GM12878 (cell line): ENCODE data around the gene IL22. TPM values are rescaled to one million over a fixed set of nuclear protein-coding genes. Genes with fewer than 3 reads are reported as not detected.

ENCODE experiments used
- ATAC-seq: fragments of 200-7000 bp; cut with Tn5 transposase; 3 replicates; pipeline ENCODE4 v1.9.1; 2020; ENCODE audit warnings: mild to moderate bottlenecking, moderate library complexity
- BruUV-seq: library from RNA; stranded (reverse); fragments of 400-500 nt; replicated peaks from 2 replicates; lab custom pipeline; 2021; lab: Mats Ljungman, UMichigan
- CTCF ChIA-PET: fragments of 300-600 bp; sonication (Branson Sonifier 250); formaldehyde crosslinking; extraction: SDS; loops from one replicate; lab custom pipeline; 2021; ENCODE audit warnings: inconsistent platforms; lab: Yijun Ruan, JAX
- POLR2A ChIA-PET: fragments of 350-600 bp; formaldehyde crosslinking; extraction: SDS; loops from one replicate; lab custom pipeline; 2021; ENCODE audit warnings: inconsistent platforms; lab: Charles Lee
- RAD21 ChIA-PET: fragments of 300-600 bp; sonication (Branson Sonifier 250); formaldehyde crosslinking; loops from one replicate; lab custom pipeline; 2023; ENCODE audit warnings: antibody characterized with exemption; ENCODE audit not compliant: unreplicated experiment; lab: Charles Lee
- SMC1A ChIA-PET: fragments of 300-600 bp; sonication (Branson Sonifier 250); formaldehyde crosslinking; loops from one replicate; lab custom pipeline; 2023; ENCODE audit not compliant: unreplicated experiment, uncharacterized antibody; lab: Charles Lee
- DNase-seq: peaks from one replicate; pipeline ENCODE4 v3.0.0-alpha.2; 2011; ENCODE audit warnings: low read depth, low spot score
- FAIRE-seq: peaks from 3 replicates; lab custom pipeline; 2011; peaks lifted over from hg19 to GRCh38; lab: Jason Lieb, UNC
- H2AFZ ChIP-seq: 2 replicates; pipeline ENCODE4 v1.6.0; 2011; ENCODE audit warnings: low read depth, low read length, control low read depth; ENCODE audit not compliant: control insufficient read depth
- H3K27ac ChIP-seq: 2 replicates; pipeline ENCODE4 v1.5.1; 2011; ENCODE audit warnings: control low read depth; ENCODE audit not compliant: control insufficient read depth, insufficient read depth
- H3K27me3 ChIP-seq, 2 experiments: replicated peaks in 1 of 2; 2 replicates each; pipeline versions ENCODE4 v1.6.0 to v1.6.1; 2011; ENCODE audit warnings: low read length in 1 of 2; ENCODE audit not compliant: control insufficient read depth in 2 of 2, insufficient read depth in 2 of 2
- H3K36me3 ChIP-seq, 2 experiments: 2 replicates each; pipeline ENCODE4 v1.5.1; 2011; ENCODE audit warnings: low read length in 1 of 2; ENCODE audit not compliant: control insufficient read depth in 2 of 2, insufficient read depth in 2 of 2
- H3K4me1 ChIP-seq: 2 replicates; pipeline ENCODE4 v1.6.1; 2011; ENCODE audit warnings: mild to moderate bottlenecking, low read length, moderate library complexity, mixed read lengths; ENCODE audit not compliant: control insufficient read depth, insufficient read depth
- H3K4me2 ChIP-seq: 2 replicates; pipeline ENCODE4 v1.6.0; 2011; ENCODE audit warnings: control low read depth; ENCODE audit not compliant: control insufficient read depth, insufficient read depth
- H3K4me3 ChIP-seq: fragments of 200-600 bp; sonication (generic); 2 replicates; pipeline ENCODE4 v1.5.1; 2016
- H3K79me2 ChIP-seq: 2 replicates; pipeline ENCODE4 v1.6.0; 2011; ENCODE audit warnings: low read length; ENCODE audit not compliant: control insufficient read depth, insufficient read depth
- H3K9ac ChIP-seq: 2 replicates; pipeline ENCODE4 v1.8.0; 2011; ENCODE audit warnings: low read length, control low read depth, mixed read lengths; ENCODE audit not compliant: control insufficient read depth, insufficient read depth
- H3K9me3 ChIP-seq: replicated peaks from 3 replicates; pipeline ENCODE4 v1.5.1; 2011; ENCODE audit warnings: mild to moderate bottlenecking, low read length; ENCODE audit not compliant: control insufficient read depth, insufficient read depth
- H4K20me1 ChIP-seq: 2 replicates; pipeline ENCODE4 v1.6.0; 2011; ENCODE audit not compliant: control insufficient read depth, insufficient read depth
- GATAD2B ChIP-seq: fragments of 450-650 bp; conservative IDR thresholded peaks from 2 replicates; pipeline ENCODE4 v1.6.1; 2017; ENCODE audit warnings: low read depth, mild to moderate bottlenecking, moderate library complexity
- JUND ChIP-seq: IDR thresholded peaks from 2 replicates; pipeline ENCODE4 v1.6.1; 2012; ENCODE audit warnings: low read depth, mild to moderate bottlenecking, low read length, improper control_type of control experiment, moderate library complexity
- POLR2AphosphoS5 ChIP-seq: IDR thresholded peaks from 2 replicates; pipeline ENCODE4 v1.6.1; 2011; ENCODE audit warnings: mild to moderate bottlenecking, low read length, inconsistent platforms
- SMARCA5 ChIP-seq: fragments of 450-650 bp; IDR thresholded peaks from 2 replicates; pipeline ENCODE4 v1.6.1; 2017; ENCODE audit warnings: mild to moderate bottlenecking
- SPI1 ChIP-seq: IDR thresholded peaks from 2 replicates; pipeline ENCODE4 v1.6.1; 2011; ENCODE audit warnings: low read depth, mild to moderate bottlenecking, low read length, moderate library complexity, borderline replicate concordance; ENCODE audit not compliant: insufficient read depth
- USF1 ChIP-seq: IDR thresholded peaks from 2 replicates; pipeline ENCODE4 v1.6.1; 2011; ENCODE audit warnings: borderline replicate concordance, low read depth, mild to moderate bottlenecking, moderate library complexity, mixed read lengths, low read length; ENCODE audit not compliant: insufficient read depth; ENCODE audit errors: extremely low read length
- ZNF217 ChIP-seq: fragments of 450-650 bp; IDR thresholded peaks from 2 replicates; pipeline ENCODE4 v1.6.1; 2017; ENCODE audit warnings: antibody characterized with exemption, mild to moderate bottlenecking
- WGBS: methylation state at CpG from one replicate; pipeline ENCODE4 v1.1.6; 2016; ENCODE audit warnings: low lambda C conversion rate; ENCODE audit not compliant: insufficient replicate concordance, insufficient coverage; ENCODE audit errors: missing lambda C conversion rate; 5-methylcytosine and 5-hydroxymethylcytosine counted together
- in situ Hi-C: fragments of 300-500 bp; cut with MboI; formaldehyde crosslinking; loops from 9 replicates; pipeline ENCODE4 v1.14.3; 2018; ENCODE audit warnings: mixed read lengths
- intact Hi-C: fragments of 100-400 bp; cut with micrococcal nuclease; formaldehyde crosslinking; loops from one replicate; pipeline ENCODE4 v1.14.2; 2022; ENCODE audit not compliant: unreplicated experiment
- polyA plus RNA-seq, 11 experiments: library from polyadenylated mRNA; depleted of rRNA in 4 of 11; unstranded in 6 of 11; stranded (reverse) in 5 of 11; fragments of >200 nt; fragmentation: Nextera tagmentation in 4 of 11; fragmentation: Illumina TruSeq in 1 of 11; extraction: Ambion mirVana in 4 of 11; extraction: Trizol in 1 of 11; gene quantifications; 1 replicate in 1 of 11; 2 replicates in 10 of 11; pipeline versions ENCODE4 v1.2.1 to v1.2.3, GENCODE V29; 2011 to 2016; ENCODE audit warnings: inconsistent platforms in 2 of 11, missing spikeins in 2 of 11, low read depth in 1 of 11
- total RNA-seq, 4 experiments: library from RNA; depleted of rRNA in 3 of 4; stranded (reverse); fragments of >200 nt in 3 of 4; fragmentation: Illumina TruSeq in 1 of 4; extraction: Trizol in 1 of 4; gene quantifications; 2 replicates each; pipeline versions ENCODE4 v1.2.1 to v1.2.3, GENCODE V29; 2013 to 2021
- TF ChIP-seq, protein P1 (sequence below): fragments of 450-650 bp; conservative IDR thresholded peaks from 2 replicates; pipeline ENCODE4 v1.6.1; 2017; ENCODE audit warnings: mild to moderate bottlenecking, moderate library complexity
- TF ChIP-seq, protein P2 (sequence below): fragments of 450-650 bp; IDR thresholded peaks from 2 replicates; pipeline ENCODE4 v1.6.1; 2016; ENCODE audit warnings: mild to moderate bottlenecking

IL22 gene
- total and polyA plus RNA-seq, 10 of the 15 experiments (the other 5 are each of a cell fraction or from before 2014, with no cell fraction given): not detected

DNA sequence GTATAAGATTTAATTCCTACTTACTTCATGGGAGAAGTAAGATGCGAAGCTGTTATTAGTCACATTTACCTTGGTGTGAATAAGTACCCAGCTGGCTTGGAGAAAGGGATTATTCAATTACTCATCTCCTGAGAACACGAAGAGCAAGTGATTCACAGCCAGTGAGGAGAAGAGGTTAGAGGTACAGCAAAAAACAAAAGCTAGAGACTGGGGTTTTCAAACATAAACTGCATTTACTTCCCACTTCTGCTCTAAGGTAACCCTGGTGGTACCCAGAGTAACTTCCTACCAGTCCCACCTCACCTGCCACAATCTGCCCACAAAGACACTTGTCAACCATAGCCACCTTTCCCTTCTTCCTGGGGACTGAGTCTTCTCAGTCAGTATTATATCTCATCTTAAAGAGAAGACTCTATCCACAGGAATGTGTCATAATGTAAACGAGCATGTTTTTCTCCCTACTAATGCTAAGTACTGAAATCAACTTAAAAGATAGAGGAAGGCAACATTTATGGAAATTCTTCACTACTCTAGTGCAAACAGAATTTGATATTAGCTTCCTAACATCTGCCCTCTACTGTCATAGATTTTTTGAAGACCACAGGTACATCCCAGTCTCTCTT is 6.0 kb upstream of the IL22 start (continued):
- no peak for TF ChIP-seq JUND
- TF ChIP-seq, protein P1, sequence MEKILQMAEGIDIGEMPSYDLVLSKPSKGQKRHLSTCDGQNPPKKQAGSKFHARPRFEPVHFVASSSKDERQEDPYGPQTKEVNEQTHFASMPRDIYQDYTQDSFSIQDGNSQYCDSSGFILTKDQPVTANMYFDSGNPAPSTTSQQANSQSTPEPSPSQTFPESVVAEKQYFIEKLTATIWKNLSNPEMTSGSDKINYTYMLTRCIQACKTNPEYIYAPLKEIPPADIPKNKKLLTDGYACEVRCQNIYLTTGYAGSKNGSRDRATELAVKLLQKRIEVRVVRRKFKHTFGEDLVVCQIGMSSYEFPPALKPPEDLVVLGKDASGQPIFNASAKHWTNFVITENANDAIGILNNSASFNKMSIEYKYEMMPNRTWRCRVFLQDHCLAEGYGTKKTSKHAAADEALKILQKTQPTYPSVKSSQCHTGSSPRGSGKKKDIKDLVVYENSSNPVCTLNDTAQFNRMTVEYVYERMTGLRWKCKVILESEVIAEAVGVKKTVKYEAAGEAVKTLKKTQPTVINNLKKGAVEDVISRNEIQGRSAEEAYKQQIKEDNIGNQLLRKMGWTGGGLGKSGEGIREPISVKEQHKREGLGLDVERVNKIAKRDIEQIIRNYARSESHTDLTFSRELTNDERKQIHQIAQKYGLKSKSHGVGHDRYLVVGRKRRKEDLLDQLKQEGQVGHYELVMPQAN: no peak
- 0 out of 2 replicates have a peak, but pooled peaks have one; percentile 31 for TF ChIP-seq SPI1
- TF ChIP-seq GATAD2B: no peak
- TF ChIP-seq, protein P2, sequence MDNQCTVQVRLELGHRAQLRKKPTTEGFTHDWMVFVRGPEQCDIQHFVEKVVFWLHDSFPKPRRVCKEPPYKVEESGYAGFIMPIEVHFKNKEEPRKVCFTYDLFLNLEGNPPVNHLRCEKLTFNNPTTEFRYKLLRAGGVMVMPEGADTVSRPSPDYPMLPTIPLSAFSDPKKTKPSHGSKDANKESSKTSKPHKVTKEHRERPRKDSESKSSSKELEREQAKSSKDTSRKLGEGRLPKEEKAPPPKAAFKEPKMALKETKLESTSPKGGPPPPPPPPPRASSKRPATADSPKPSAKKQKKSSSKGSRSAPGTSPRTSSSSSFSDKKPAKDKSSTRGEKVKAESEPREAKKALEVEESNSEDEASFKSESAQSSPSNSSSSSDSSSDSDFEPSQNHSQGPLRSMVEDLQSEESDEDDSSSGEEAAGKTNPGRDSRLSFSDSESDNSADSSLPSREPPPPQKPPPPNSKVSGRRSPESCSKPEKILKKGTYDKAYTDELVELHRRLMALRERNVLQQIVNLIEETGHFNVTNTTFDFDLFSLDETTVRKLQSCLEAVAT: no peak

GRCh38 chr12:68252077-68252476 is 1.3 kb downstream of the IL22 start:
- in situ Hi-C loops: no loop called here
- 97% methylated on average over 5 of the region's 5 CpGs for WGBS
- BruUV-seq: no TSS peak
- Histone ChIP-seq H3K36me3 (no peaks in the 10 kb centered on the region), H3K9me3 (no peaks in the 10 kb centered on the region), H3K4me3 (no peak overlapping the region), H3K4me2 (no peak overlapping the region), H3K79me2 (no peaks in the 10 kb centered on the region), H4K20me1 (no peaks in the 10 kb centered on the region), H3K27me3 (no peaks in the 10 kb centered on the region), H2AFZ (no peak overlapping the region), H3K4me1 (peaks cover 4% of the 10 kb centered on the region), H3K9ac (no peak overlapping the region), H3K27ac (no peak overlapping the region)
- FAIRE-seq (no peak), DNase-seq (no peak), ATAC-seq (no peak)
- SMC1A ChIA-PET: interaction anchor here (0.5 to 3.2 kb wide), 3 partner anchors 11 to 652 kb away, joined by 3 to 10 read pairs (median 3); partner anchors contain the start of gene IL26
- RAD21 ChIA-PET: no interaction called here
- intact Hi-C loops: no loop called here
- no peak for TF ChIP-seq POLR2AphosphoS5
- no peak for TF ChIP-seq SMARCA5
- TF ChIP-seq, protein P2: no peak
- TF ChIP-seq USF1: no peak
- no peak for TF ChIP-seq ZNF217
- POLR2A ChIA-PET: no interaction called here
- CTCF ChIA-PET: interaction anchor here (1.0 kb wide), 1 partner anchor 65 kb away, joined by 3 read pairs; no protein-coding TSS in a partner anchor
